GM10266 (cell line): ENCODE results near the gene ADH4.
"Not testable (repeated sequence)": the region's sequence is repeated elsewhere in the genome, so short reads cannot be mapped to it uniquely, and the experiment has no call there.

Source experiments
- DNase-seq: peaks from one replicate; pipeline ENCODE4 v3.0.0; 2012; ENCODE audit errors: extremely low spot score
- CTCF ChIP-seq: IDR thresholded peaks from 2 replicates; pipeline ENCODE4 v1.5.1; 2012; ENCODE audit warnings: mild to moderate bottlenecking, low read depth; ENCODE audit not compliant: control insufficient read depth, insufficient read depth; ENCODE audit errors: missing control alignments

The ADH4 gene

GRCh38 chr4:99134586-99134985 lies 9.5 kb downstream of the ADH4 start:
- no peak for TF ChIP-seq CTCF
- no peak for DNase-seq

- DNase-seq = no peak
- TF ChIP-seq CTCF = no peak
Measured at GRCh38 chr4:99131378-99131777, 12.7 kb downstream of the ADH4 start.

- TF ChIP-seq CTCF = no peak
- DNase-seq = no peak
Measured at GRCh38 chr4:99126376-99126775, 17.7 kb downstream of the ADH4 start.

- no peak for DNase-seq
- no peak for TF ChIP-seq CTCF
Measured at GRCh38 chr4:99121008-99121407, 23.1 kb downstream of the ADH4 start.

- no peak for DNase-seq
- no peak for TF ChIP-seq CTCF
Measured at GRCh38 chr4:99120501-99120900, 23.6 kb downstream of the ADH4 start.

- DNase-seq = no peak
Measured at GRCh38 chr4:99117876-99118693, 26.0 kb downstream of the ADH4 start.

GRCh38 chr4:99117122-99117841 lies 26.8 kb downstream of the ADH4 start:
- not testable (repeated sequence) for DNase-seq

More at GRCh38 chr4:99117876-99118693, 26.0 kb downstream of the ADH4 start:
- peak; percentile 2 for TF ChIP-seq CTCF

GRCh38 chr4:99109286-99109685 lies 34.8 kb downstream of the ADH4 start:
- not testable (repeated sequence) for DNase-seq
